Ovary (tissue), 9 donors: ENCODE measurements around the gene KLHL1. TPM values are rescaled to one million over a fixed set of nuclear protein-coding genes. Genes with fewer than 3 reads are reported as not detected.

Experiments
- DNase-seq, 5 donors: peaks; one replicate each; pipeline ENCODE4 v3.0.0-alpha.2; 2019 to 2020
- H3K27ac ChIP-seq, 2 donors: fragments of 200-600 bp; one replicate each; pipeline versions ENCODE4 v1.5.1 to v1.8.0; 2019 to 2022
- H3K27me3 ChIP-seq: fragments of 200-600 bp; one replicate; pipeline ENCODE4 v1.8.0; 2022
- H3K36me3 ChIP-seq: fragments of 200-600 bp; sonication (generic); one replicate; pipeline ENCODE4 v1.5.1; 2019
- H3K4me1 ChIP-seq: one replicate; pipeline ENCODE4 v1.8.1; 2013; ENCODE audit warnings: mild to moderate bottlenecking, moderate library complexity; ENCODE audit not compliant: insufficient read depth
- H3K4me3 ChIP-seq: fragments of 200-600 bp; sonication (generic); one replicate; pipeline ENCODE4 v1.5.1; 2017
- H3K9me3 ChIP-seq, 2 donors: fragments of 200-600 bp in 1 of 2; sonication (generic) in 1 of 2; one replicate each; pipeline versions ENCODE4 v1.5.1 to v1.8.1; 2013 to 2019; ENCODE audit warnings: mild to moderate bottlenecking in 1 of 2, moderate library complexity in 1 of 2
- EP300 ChIP-seq: sonication (generic); formaldehyde crosslinking; IDR thresholded peaks from one replicate; pipeline ENCODE4 v1.6.1; 2017; ENCODE audit warnings: antibody characterized with exemption
- POLR2A ChIP-seq: fragments of 450-650 bp; IDR thresholded peaks from one replicate; pipeline ENCODE4 v1.6.1; 2017; ENCODE audit warnings: antibody characterized with exemption, mild to moderate bottlenecking, moderate library complexity
- WGBS, 3 donors: extraction: QIAGEN DNeasy Blood & Tissue Kit in 1 of 3; methylation state at CpG; one replicate each; pipeline versions ENCODE4 v1.1.5 to v1.1.7; 2013 to 2017; 5-methylcytosine and 5-hydroxymethylcytosine counted together
- intact Hi-C, 4 donors: fragments of 100-400 bp; cut with DNase I; formaldehyde crosslinking; loops; one replicate each; pipeline versions ENCODE4 v1.11.0 to v1.15.1; 2022 to 2023
- polyA plus RNA-seq, 2 donors: library from polyadenylated mRNA; stranded (reverse); fragments of 200-250 nt in 1 of 2; fragments of 350-450 nt in 1 of 2; fragmentation: Illumina TruSeq in 1 of 2; extraction: RNeasy Lipid Tissue Mini Kit (QIAGEN cat#74804) in 1 of 2; gene quantifications; one replicate each; pipeline ENCODE4 v1.2.3, GENCODE V29; 2013 to 2014
- total RNA-seq, 7 donors: library from RNA; depleted of rRNA in 2 of 7; stranded (reverse); fragments of >200 nt in 2 of 7; fragmentation: NEBNext Ultra II Directional in 3 of 7; extraction: Animal tissue kit (Norgen Biotek cat#: 25700) in 3 of 7; gene quantifications; one replicate each; pipeline versions ENCODE4 v1.1.0 to v1.2.4, GENCODE V29; 2016 to 2023
- TF ChIP-seq, protein P1 (sequence below), 3 donors: fragments of 450-650 bp in 2 of 3; fragments of 200-600 bp in 1 of 3; IDR thresholded peaks; one replicate each; pipeline versions ENCODE4 v1.5.1 to v1.8.0; 2016 to 2022; ENCODE audit warnings: antibody characterized with exemption in 3 of 3, mild to moderate bottlenecking in 1 of 3
- donor health status: DM: no; HTN: no; CAD: no; lungs with moderate emphysema.
- donor health status: DM: no; HTN: no; CAD: no.
- donor health status: Bipolar disorder and iron deficiency.
- donor health status: DM: yes; HTN: yes; CAD: no.
- donor health status: DM: no; HTN: no; CAD: no.
- donor health status: DM: yes; HTN: yes; CAD: no.

KLHL1 gene
- total and polyA plus RNA-seq, 9 donors = not detected

DNA sequence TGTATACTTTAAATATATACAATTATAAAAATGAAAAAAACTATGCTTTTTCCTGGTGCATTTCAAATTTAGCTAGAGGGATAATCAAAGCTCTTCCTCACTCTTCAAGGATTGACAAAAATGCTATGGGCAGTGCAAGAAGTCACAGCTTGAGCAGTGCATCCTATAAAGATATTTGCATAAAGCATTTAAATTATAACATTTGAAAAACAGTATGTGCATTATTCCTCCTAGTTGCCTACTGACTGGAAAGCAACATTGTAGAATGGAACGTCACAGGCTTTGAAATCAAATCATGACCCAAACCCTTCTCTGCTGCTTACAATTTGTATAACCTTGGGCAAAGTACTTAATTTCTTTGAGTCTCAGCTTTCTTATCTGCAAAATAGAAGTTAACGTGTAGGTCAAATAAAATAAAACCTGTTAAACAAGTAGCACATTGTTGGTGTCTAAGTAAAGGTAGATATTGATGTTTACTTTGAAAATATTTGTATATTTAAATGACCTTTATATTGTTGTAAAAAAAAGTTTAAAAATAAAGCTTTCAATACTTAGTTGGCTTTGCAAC, 9.2 kb upstream of the KLHL1 start:
- TF ChIP-seq EP300 (no peak), POLR2A (no peak)
- TF ChIP-seq, protein P1, sequence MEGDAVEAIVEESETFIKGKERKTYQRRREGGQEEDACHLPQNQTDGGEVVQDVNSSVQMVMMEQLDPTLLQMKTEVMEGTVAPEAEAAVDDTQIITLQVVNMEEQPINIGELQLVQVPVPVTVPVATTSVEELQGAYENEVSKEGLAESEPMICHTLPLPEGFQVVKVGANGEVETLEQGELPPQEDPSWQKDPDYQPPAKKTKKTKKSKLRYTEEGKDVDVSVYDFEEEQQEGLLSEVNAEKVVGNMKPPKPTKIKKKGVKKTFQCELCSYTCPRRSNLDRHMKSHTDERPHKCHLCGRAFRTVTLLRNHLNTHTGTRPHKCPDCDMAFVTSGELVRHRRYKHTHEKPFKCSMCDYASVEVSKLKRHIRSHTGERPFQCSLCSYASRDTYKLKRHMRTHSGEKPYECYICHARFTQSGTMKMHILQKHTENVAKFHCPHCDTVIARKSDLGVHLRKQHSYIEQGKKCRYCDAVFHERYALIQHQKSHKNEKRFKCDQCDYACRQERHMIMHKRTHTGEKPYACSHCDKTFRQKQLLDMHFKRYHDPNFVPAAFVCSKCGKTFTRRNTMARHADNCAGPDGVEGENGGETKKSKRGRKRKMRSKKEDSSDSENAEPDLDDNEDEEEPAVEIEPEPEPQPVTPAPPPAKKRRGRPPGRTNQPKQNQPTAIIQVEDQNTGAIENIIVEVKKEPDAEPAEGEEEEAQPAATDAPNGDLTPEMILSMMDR (IDR thresholded peaks at IDR 0.05) = no peak
- Histone ChIP-seq H3K36me3 (no peaks in the 10 kb centered on the region), H3K4me3 (no peak overlapping the region), H3K4me1 (no peaks in the 10 kb centered on the region), H3K9me3 (no peaks in the 10 kb centered on the region), H3K27me3 (no peaks in the 10 kb centered on the region), H3K27ac (no peak overlapping the region)
- intact Hi-C loops = no loop called here
- WGBS, 3 donors = 19 to 38% (median 21%) methylated on average over 2 of the region's 2 CpGs
- no peak for DNase-seq

DNA sequence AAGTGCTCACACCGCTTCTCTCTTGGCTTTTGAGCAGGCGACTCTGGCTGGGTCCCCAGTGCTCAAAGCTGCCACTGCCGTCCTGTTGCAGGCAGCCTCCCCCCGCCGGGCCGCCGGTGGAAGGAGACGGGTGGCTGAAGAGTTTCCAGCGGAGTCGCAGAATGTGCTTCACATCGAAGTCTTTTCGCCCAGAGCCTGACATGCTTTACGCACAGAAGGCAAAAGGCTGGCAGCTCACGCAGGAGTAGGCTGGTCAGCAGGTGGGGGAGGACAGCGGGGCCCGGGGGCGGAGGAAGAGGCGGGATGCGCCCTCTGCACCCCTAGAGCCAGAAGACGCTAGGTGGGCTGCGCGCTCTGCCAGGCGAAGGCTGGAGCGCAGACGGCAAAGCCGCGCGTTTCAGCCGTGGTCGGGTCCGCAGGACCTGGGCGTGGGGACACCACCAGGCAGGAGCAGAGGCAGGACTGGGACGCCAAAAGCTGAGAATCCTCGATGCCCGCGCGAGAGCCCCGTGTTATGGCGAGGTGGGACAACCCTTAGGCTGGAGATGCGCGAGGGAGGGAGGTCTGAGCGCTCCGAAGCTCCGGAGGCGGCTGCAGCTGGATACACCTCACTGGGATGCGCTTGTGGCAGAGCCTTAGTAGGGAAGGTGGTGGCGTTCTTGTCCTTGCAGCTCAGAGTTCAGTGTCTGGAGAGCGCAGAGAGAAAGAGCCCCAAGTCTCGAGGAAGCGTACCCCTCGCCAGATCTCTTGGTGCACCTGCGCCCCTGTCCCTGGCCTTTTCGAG, 562 bp downstream of the KLHL1 start, which contains the start of gene ATXN8OS:
ATXN8OS (plus strand) TSS at position 329 of the 784 bp plus-strand sequence.
- Histone ChIP-seq H3K4me1 (no peaks in the 10 kb centered on the region), H3K4me3 (no peak within 1 kb of the TSS), H3K9me3 (no peaks in the 10 kb centered on the region), H3K36me3 (no peaks in the 10 kb centered on the region), H3K27ac (no peak within 1 kb of the TSS), H3K27me3 (no peaks in the 10 kb centered on the region)
- DNase-seq = no peak
- 1 to 3% (median 2%) methylated on average over 49 to 53 of the region's 53 CpGs for WGBS, 3 donors
- TF ChIP-seq, protein P1 (IDR thresholded peaks at IDR 0.05) = no peak
- no peak for TF ChIP-seq EP300
- no peak for TF ChIP-seq POLR2A
- intact Hi-C loops = no loop called here

DNA sequence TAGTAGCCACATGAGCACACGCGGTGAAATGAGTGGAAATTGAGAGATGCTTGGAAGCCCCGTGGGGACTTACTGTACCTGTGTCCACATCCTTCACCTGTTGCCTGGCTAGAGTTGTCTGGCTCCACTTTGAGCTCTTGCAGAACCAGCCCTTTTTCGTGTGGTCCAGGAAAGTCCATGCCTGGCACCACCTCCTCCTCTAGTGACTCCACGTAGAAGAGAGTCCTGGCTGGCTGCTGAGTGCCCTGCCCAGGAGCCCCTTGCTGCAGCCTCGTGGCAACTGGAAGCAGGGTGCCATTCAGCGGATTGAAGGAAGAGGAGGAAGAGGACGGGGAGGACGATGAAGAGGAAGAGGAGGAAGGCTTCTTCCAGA, 1.1 kb downstream of the KLHL1 start:
- Histone ChIP-seq H3K27me3 (no peaks in the 10 kb centered on the region), H3K36me3 (no peaks in the 10 kb centered on the region), H3K27ac (no peak overlapping the region), H3K4me1 (no peaks in the 10 kb centered on the region), H3K4me3 (no peak overlapping the region), H3K9me3 (no peaks in the 10 kb centered on the region)
- no peak for DNase-seq
- TF ChIP-seq, protein P1 (IDR thresholded peaks at IDR 0.05) = no peak
- TF ChIP-seq EP300 (no peak), POLR2A (no peak)
- intact Hi-C loops = no loop called here
- 24 to 29% (median 27%) methylated on average over 9 of the region's 9 CpGs for WGBS, 3 donors

DNA sequence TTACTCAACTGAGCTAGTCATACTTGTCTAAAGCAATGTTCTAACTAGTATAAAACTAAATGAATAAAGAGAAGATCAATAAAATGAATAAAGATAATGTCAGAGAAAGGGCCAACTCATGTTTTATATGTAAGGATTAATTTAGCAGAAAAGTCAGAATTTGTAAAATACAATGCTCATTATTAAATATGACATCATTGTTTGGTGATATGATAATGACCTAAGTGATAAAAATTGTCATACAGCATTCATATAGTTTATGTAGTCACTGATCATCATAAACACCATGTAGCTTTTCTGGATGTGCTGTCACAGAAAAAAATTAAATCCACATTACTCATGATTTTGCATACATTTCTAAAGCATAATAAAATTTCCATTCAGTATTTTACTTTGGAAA, 3.8 kb downstream of the KLHL1 start:
- DNase-seq = no peak
- intact Hi-C loops = no loop called here
- no peaks in the 10 kb centered on the region for H3K27me3 ChIP-seq

More for the DNA sequence above, 3.8 kb downstream of the KLHL1 start:
- no peak overlapping the region for H3K4me3 ChIP-seq
- H3K27ac ChIP-seq = no peak overlapping the region
- H3K4me1 ChIP-seq = no peaks in the 10 kb centered on the region
- no peak for TF ChIP-seq POLR2A
- TF ChIP-seq, protein P1 (IDR thresholded peaks at IDR 0.05) = no peak
- no peak for TF ChIP-seq EP300
- H3K36me3 ChIP-seq = no peaks in the 10 kb centered on the region
- no peaks in the 10 kb centered on the region for H3K9me3 ChIP-seq
